WTC11 (cell line): ENCODE results near the gene EVI5L. TPM values are rescaled to one million over a fixed set of nuclear protein-coding genes. Genes with fewer than 3 reads are reported as not detected.

Experiments used
- ATAC-seq: fragments of 200-7000 bp; cut with Tn5 transposase; 2 replicates; pipeline ENCODE4 v1.10.0; 2021; ENCODE audit warnings: mild to moderate bottlenecking, moderate library complexity
- CTCF ChIA-PET: fragments of 300-600 bp; sonication (Branson Sonifier 250); formaldehyde crosslinking; loops from one replicate; lab custom pipeline; 2021; ENCODE audit warnings: antibody characterized with exemption; lab: Charles Lee
- POLR2A ChIA-PET: fragments of 350-600 bp; sonication (Branson Sonifier 250); formaldehyde crosslinking; loops from one replicate; lab custom pipeline; 2021; ENCODE audit warnings: antibody characterized with exemption; lab: Charles Lee
- DNase-seq: peaks from one replicate; pipeline ENCODE4 v3.0.0; 2021; ENCODE audit warnings: low spot score
- H3K27ac Mint-ChIP-seq: 2 replicates; pipeline ENCODE4 v1.8.0; 2021; ENCODE audit warnings: mixed read lengths
- H3K27me3 Mint-ChIP-seq: 2 replicates; pipeline ENCODE4 v1.8.0; 2021; ENCODE audit warnings: low read depth, mild to moderate bottlenecking, moderate library complexity, mixed read lengths
- H3K36me3 Mint-ChIP-seq: 2 replicates; pipeline ENCODE4 v1.8.0; 2021; ENCODE audit warnings: mixed read lengths
- H3K4me1 Mint-ChIP-seq: 2 replicates; pipeline ENCODE4 v1.8.0; 2022; ENCODE audit warnings: mixed read lengths
- H3K4me3 Mint-ChIP-seq: 2 replicates; pipeline ENCODE4 v1.8.0; 2021; ENCODE audit warnings: mild to moderate bottlenecking, moderate library complexity, mixed read lengths
- H3K9me3 Mint-ChIP-seq: 2 replicates; pipeline ENCODE4 v1.8.0; 2021; ENCODE audit warnings: mixed read lengths
- ATF1 ChIP-seq: sonication (generic); formaldehyde crosslinking; IDR thresholded peaks from 2 replicates; pipeline ENCODE4 v1.8.1; 2023; ENCODE audit warnings: mild to moderate bottlenecking, moderate library complexity, missing genetic modification reagents
- ATF3 ChIP-seq: sonication (generic); formaldehyde crosslinking; conservative IDR thresholded peaks from 2 replicates; pipeline ENCODE4 v1.8.1; 2022; ENCODE audit warnings: mild to moderate bottlenecking, missing genetic modification reagents
- E2F1 ChIP-seq: sonication (generic); formaldehyde crosslinking; IDR thresholded peaks from 2 replicates; pipeline ENCODE4 v1.8.0; 2022; ENCODE audit warnings: mild to moderate bottlenecking, missing genetic modification reagents
- ETV6 ChIP-seq: sonication (generic); formaldehyde crosslinking; IDR thresholded peaks from 2 replicates; pipeline ENCODE4 v1.8.1; 2022; ENCODE audit warnings: mild to moderate bottlenecking, missing genetic modification reagents
- IRF1 ChIP-seq: sonication (generic); formaldehyde crosslinking; IDR thresholded peaks from 2 replicates; pipeline ENCODE4 v1.8.0; 2023; ENCODE audit warnings: missing genetic modification reagents
- MLX ChIP-seq: sonication (generic); formaldehyde crosslinking; IDR thresholded peaks from 2 replicates; pipeline ENCODE4 v1.8.1; 2023; ENCODE audit warnings: mild to moderate bottlenecking, missing genetic modification reagents, moderate library complexity
- MXD4 ChIP-seq: fragments of 250-450 bp; sonication (Bioruptor Pico); IDR thresholded peaks from 2 replicates; pipeline ENCODE4 v1.8.0; 2021; ENCODE audit warnings: mild to moderate bottlenecking, moderate library complexity, borderline replicate concordance
- NFATC4 ChIP-seq: fragments of 250-450 bp; sonication (Bioruptor Pico); IDR thresholded peaks from 2 replicates; pipeline ENCODE4 v1.9.0; 2021; ENCODE audit warnings: mild to moderate bottlenecking
- NFYB ChIP-seq: sonication (generic); formaldehyde crosslinking; conservative IDR thresholded peaks from 2 replicates; pipeline ENCODE4 v1.8.0; 2022; ENCODE audit warnings: low read depth, missing genetic modification reagents
- NR1H2 ChIP-seq: sonication (generic); formaldehyde crosslinking; IDR thresholded peaks from 2 replicates; pipeline ENCODE4 v1.9.0; 2021; ENCODE audit warnings: mild to moderate bottlenecking, moderate library complexity, missing genetic modification reagents
- TCF7 ChIP-seq: sonication (generic); formaldehyde crosslinking; IDR thresholded peaks from 2 replicates; pipeline ENCODE4 v1.8.0; 2022; ENCODE audit warnings: mild to moderate bottlenecking, low read depth, missing genetic modification reagents, moderate library complexity
- TEAD1 ChIP-seq: sonication (generic); formaldehyde crosslinking; IDR thresholded peaks from 2 replicates; pipeline ENCODE4 v1.8.0; 2022; ENCODE audit warnings: mild to moderate bottlenecking, missing genetic modification reagents
- TP53 ChIP-seq: sonication (generic); formaldehyde crosslinking; IDR thresholded peaks from 2 replicates; pipeline ENCODE4 v1.8.1; 2023; ENCODE audit warnings: mild to moderate bottlenecking, missing genetic modification reagents
- USF1 ChIP-seq: sonication (generic); formaldehyde crosslinking; IDR thresholded peaks from 2 replicates; pipeline ENCODE4 v1.8.0; 2022; ENCODE audit warnings: mild to moderate bottlenecking, missing genetic modification reagents
- ZNF138 ChIP-seq: sonication (generic); formaldehyde crosslinking; conservative IDR thresholded peaks from 2 replicates; pipeline ENCODE4 v1.8.1; 2022; ENCODE audit warnings: mild to moderate bottlenecking, moderate library complexity, missing genetic modification reagents
- ZNF263 ChIP-seq: sonication (generic); formaldehyde crosslinking; IDR thresholded peaks from 2 replicates; pipeline ENCODE4 v1.8.1; 2022; ENCODE audit warnings: low read depth, mild to moderate bottlenecking, moderate library complexity, missing genetic modification reagents
- ZNF416 ChIP-seq: fragments of 250-450 bp; sonication (Bioruptor Pico); IDR thresholded peaks from 2 replicates; pipeline ENCODE4 v1.9.0; 2021; ENCODE audit warnings: mild to moderate bottlenecking, inconsistent platforms
- ZNF425 ChIP-seq: fragments of 250-450 bp; sonication (Bioruptor Pico); conservative IDR thresholded peaks from 2 replicates; pipeline ENCODE4 v1.9.0; 2021; ENCODE audit warnings: mild to moderate bottlenecking
- total RNA-seq: library from RNA; stranded (reverse); gene quantifications from 3 replicates; pipeline ENCODE4 v1.2.3, GENCODE V29; 2021
- TF ChIP-seq, protein P1 (sequence below): sonication (generic); formaldehyde crosslinking; IDR thresholded peaks from 2 replicates; pipeline ENCODE4 v1.8.1; 2022; ENCODE audit warnings: low read depth, mild to moderate bottlenecking, moderate library complexity, missing genetic modification reagents, borderline replicate concordance
- TF ChIP-seq, protein P2 (sequence below): sonication (generic); formaldehyde crosslinking; IDR thresholded peaks from 2 replicates; pipeline ENCODE4 v1.8.1; 2022; ENCODE audit warnings: mild to moderate bottlenecking, moderate library complexity, missing genetic modification reagents
- TF ChIP-seq, protein P3 (sequence below): sonication (generic); formaldehyde crosslinking; IDR thresholded peaks from 2 replicates; pipeline ENCODE4 v1.8.1; 2023; ENCODE audit warnings: mild to moderate bottlenecking, missing genetic modification reagents, borderline replicate concordance

EVI5L gene
- total RNA-seq, 1 experiment from 2014 or later: 10.5 TPM

GRCh38 chr19:7905268-7905667, 75.2 kb downstream of the EVI5L start:
- ATAC-seq (no peak), DNase-seq (no peak)
- ChIA-PET POLR2A (no interaction called here), CTCF (interaction anchor here (5.1 kb wide), 1 partner anchor 14 kb away, joined by 70 read pairs; the partner anchor contains the start of gene SNAPC2)
- peaks cover 20% of the 10 kb centered on the region for H3K4me1 Mint-ChIP-seq
- H3K27me3 Mint-ChIP-seq: peaks cover 13% of the 10 kb centered on the region
- H3K27ac Mint-ChIP-seq: peak overlapping the region; percentile 34; the same call in 1 of the 2 replicates
- no peak for TF ChIP-seq ZNF425 (CRISPR knock-in tag)
- TF ChIP-seq ATF1 (CRISPR knock-in tag): no peak
- no peak for TF ChIP-seq ZNF416
- TF ChIP-seq MXD4 (CRISPR knock-in tag): no peak
- TF ChIP-seq IRF1 (CRISPR knock-in tag): no peak
- no peak for TF ChIP-seq NFYB (CRISPR knock-in tag)
- TF ChIP-seq ZNF263: no peak
- no peak for TF ChIP-seq E2F1 (CRISPR knock-in tag)
- TF ChIP-seq ZNF138 (CRISPR knock-in tag): no peak
- no peak for TF ChIP-seq TCF7
- TF ChIP-seq ETV6 (CRISPR knock-in tag): no peak
- no peak for TF ChIP-seq ATF3 (CRISPR knock-in tag)
- TF ChIP-seq, protein P1, sequence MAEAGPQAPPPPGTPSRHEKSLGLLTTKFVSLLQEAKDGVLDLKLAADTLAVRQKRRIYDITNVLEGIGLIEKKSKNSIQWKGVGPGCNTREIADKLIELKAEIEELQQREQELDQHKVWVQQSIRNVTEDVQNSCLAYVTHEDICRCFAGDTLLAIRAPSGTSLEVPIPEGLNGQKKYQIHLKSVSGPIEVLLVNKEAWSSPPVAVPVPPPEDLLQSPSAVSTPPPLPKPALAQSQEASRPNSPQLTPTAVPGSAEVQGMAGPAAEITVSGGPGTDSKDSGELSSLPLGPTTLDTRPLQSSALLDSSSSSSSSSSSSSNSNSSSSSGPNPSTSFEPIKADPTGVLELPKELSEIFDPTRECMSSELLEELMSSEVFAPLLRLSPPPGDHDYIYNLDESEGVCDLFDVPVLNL (CRISPR knock-in tag): no peak
- TF ChIP-seq USF1 (CRISPR knock-in tag): no peak
- peak overlapping the region; percentile 90 for H3K4me3 Mint-ChIP-seq
- H3K36me3 Mint-ChIP-seq: no peaks in the 10 kb centered on the region
- H3K9me3 Mint-ChIP-seq: no peaks in the 10 kb centered on the region

DNA sequence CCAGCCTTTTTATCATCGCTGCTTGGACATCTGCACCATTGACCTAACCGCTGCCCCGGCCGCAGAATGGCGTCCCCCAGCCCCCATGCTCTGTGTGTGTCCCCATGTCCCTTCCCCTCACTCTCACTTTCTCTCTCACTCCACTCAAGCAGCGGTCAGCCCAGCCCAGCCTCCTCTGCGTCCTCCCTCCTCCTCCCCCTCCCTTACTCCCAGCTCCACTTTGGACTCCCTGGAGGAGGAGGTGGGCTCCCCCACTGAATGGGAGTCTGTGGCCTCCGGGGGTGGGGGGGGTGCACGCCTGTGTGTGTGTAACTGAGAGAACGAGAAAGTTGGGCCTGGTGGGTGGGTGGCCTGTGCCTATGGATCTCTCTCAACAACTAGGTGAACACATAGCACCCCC, 75.8 kb downstream of the EVI5L start:
- TF ChIP-seq TP53 (CRISPR knock-in tag) (no peak), TEAD1 (no peak), MLX (CRISPR knock-in tag) (no peak), NFATC4 (CRISPR knock-in tag) (no peak), NR1H2 (CRISPR knock-in tag) (no peak)
- TF ChIP-seq, protein P2, sequence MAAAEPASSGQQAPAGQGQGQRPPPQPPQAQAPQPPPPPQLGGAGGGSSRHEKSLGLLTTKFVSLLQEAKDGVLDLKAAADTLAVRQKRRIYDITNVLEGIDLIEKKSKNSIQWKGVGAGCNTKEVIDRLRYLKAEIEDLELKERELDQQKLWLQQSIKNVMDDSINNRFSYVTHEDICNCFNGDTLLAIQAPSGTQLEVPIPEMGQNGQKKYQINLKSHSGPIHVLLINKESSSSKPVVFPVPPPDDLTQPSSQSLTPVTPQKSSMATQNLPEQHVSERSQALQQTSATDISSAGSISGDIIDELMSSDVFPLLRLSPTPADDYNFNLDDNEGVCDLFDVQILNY (CRISPR knock-in tag): no peak
- TF ChIP-seq, protein P3, sequence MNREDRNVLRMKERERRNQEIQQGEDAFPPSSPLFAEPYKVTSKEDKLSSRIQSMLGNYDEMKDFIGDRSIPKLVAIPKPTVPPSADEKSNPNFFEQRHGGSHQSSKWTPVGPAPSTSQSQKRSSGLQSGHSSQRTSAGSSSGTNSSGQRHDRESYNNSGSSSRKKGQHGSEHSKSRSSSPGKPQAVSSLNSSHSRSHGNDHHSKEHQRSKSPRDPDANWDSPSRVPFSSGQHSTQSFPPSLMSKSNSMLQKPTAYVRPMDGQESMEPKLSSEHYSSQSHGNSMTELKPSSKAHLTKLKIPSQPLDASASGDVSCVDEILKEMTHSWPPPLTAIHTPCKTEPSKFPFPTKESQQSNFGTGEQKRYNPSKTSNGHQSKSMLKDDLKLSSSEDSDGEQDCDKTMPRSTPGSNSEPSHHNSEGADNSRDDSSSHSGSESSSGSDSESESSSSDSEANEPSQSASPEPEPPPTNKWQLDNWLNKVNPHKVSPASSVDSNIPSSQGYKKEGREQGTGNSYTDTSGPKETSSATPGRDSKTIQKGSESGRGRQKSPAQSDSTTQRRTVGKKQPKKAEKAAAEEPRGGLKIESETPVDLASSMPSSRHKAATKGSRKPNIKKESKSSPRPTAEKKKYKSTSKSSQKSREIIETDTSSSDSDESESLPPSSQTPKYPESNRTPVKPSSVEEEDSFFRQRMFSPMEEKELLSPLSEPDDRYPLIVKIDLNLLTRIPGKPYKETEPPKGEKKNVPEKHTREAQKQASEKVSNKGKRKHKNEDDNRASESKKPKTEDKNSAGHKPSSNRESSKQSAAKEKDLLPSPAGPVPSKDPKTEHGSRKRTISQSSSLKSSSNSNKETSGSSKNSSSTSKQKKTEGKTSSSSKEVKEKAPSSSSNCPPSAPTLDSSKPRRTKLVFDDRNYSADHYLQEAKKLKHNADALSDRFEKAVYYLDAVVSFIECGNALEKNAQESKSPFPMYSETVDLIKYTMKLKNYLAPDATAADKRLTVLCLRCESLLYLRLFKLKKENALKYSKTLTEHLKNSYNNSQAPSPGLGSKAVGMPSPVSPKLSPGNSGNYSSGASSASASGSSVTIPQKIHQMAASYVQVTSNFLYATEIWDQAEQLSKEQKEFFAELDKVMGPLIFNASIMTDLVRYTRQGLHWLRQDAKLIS (CRISPR knock-in tag): no peak
- H3K4me3 Mint-ChIP-seq: peak overlapping the region; percentile 60
- peaks cover 4% of the 10 kb centered on the region; the same call in 1 of the 2 replicates for H3K36me3 Mint-ChIP-seq
- CTCF ChIA-PET: interaction anchor here (5.1 kb wide), 1 partner anchor 13 kb away, joined by 70 read pairs; the partner anchor contains the start of gene SNAPC2
- peaks cover 13% of the 10 kb centered on the region for H3K27me3 Mint-ChIP-seq
- ATAC-seq (no peak), DNase-seq (no peak)
- POLR2A ChIA-PET: no interaction called here
- H3K27ac Mint-ChIP-seq: peak overlapping the region; percentile 38; the same call in 1 of the 2 replicates
- no peaks in the 10 kb centered on the region for H3K9me3 Mint-ChIP-seq
- H3K4me1 Mint-ChIP-seq: peaks cover 20% of the 10 kb centered on the region
